ENCODE measurements around the gene TUT7. TPM values are rescaled to one million over a fixed set of nuclear protein-coding genes. Genes with fewer than 3 reads are reported as not detected.

Gene TUT7
- total RNA-seq, 3 donors from 2014 or later = 59.5 to 95.4 (median 65.2) TPM

DNA sequence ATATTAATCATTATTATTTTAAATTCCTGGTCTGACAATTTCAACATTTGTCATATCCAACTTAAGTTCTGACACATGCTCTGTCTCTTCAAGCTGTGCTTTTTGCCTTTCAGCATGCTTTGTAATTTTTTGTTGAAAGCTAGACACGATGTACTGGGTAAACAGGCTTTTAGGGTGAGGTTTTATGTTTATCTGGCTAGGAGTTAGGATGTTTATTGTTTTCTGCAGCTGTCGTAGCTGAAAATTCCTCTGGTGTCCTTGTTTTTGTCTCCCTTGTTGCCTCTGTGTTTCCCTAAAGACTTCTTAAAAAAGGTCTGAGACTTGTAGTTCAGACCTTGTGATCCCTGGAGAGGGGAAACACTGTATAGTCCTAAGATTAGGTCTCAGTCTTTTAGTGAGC, 20.6 kb downstream of the TUT7 start:
- no peaks in the 10 kb centered on the region for H3K36me3 ChIP-seq

DNA sequence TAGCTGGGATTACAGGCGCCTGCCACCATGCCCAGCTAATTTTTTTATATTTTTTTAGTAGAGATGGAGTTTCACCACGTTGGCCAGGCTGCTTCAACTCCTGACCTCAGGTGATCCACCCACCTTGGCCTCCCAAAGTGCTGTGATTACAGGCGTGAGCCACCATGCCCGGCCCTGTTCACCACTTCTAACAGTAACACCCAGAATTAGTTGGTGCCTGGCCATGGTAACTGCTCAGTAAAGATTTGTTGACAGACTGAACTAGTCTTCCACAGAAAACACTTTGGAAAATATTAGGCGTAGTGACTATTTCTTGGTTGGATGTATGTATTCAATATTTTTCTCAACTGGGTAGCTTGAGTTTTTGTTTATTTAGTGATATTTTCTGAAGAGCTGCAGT, 24.0 kb downstream of the TUT7 start:
- Histone ChIP-seq H3K4me1 (no peaks in the 10 kb centered on the region), H3K36me3 (no peaks in the 10 kb centered on the region), H3K27me3 (no peaks in the 10 kb centered on the region), H3K9me3 (no peaks in the 10 kb centered on the region), H3K27ac (no peak overlapping the region), H3K4me3 (no peak overlapping the region)
- no peak for DNase-seq (ENCODE audit: low spot score in 2 of 2)
- TF ChIP-seq POLR2A (IDR thresholded peaks at IDR 0.05) = no peak
- TF ChIP-seq, protein P1, sequence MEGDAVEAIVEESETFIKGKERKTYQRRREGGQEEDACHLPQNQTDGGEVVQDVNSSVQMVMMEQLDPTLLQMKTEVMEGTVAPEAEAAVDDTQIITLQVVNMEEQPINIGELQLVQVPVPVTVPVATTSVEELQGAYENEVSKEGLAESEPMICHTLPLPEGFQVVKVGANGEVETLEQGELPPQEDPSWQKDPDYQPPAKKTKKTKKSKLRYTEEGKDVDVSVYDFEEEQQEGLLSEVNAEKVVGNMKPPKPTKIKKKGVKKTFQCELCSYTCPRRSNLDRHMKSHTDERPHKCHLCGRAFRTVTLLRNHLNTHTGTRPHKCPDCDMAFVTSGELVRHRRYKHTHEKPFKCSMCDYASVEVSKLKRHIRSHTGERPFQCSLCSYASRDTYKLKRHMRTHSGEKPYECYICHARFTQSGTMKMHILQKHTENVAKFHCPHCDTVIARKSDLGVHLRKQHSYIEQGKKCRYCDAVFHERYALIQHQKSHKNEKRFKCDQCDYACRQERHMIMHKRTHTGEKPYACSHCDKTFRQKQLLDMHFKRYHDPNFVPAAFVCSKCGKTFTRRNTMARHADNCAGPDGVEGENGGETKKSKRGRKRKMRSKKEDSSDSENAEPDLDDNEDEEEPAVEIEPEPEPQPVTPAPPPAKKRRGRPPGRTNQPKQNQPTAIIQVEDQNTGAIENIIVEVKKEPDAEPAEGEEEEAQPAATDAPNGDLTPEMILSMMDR (IDR thresholded peaks at IDR 0.05) = no peak
- no peak for TF ChIP-seq POLR2AphosphoS5 (IDR thresholded peaks at IDR 0.05)
- intact Hi-C loops (cut with DNase I; ENCODE audit: low total_unique reads) = no loop called here

More for the DNA sequence above, 20.6 kb downstream of the TUT7 start:
- Histone ChIP-seq H3K27ac (no peak overlapping the region), H3K27me3 (no peaks in the 10 kb centered on the region), H3K4me3 (no peak overlapping the region), H3K4me1 (no peaks in the 10 kb centered on the region), H3K9me3 (no peaks in the 10 kb centered on the region)
- no peak for DNase-seq (ENCODE audit: low spot score in 2 of 2)
- intact Hi-C loops (cut with DNase I; ENCODE audit: low total_unique reads) = no loop called here
- no peak for TF ChIP-seq POLR2AphosphoS5 (IDR thresholded peaks at IDR 0.05)
- TF ChIP-seq POLR2A (IDR thresholded peaks at IDR 0.05) = no peak
- TF ChIP-seq, protein P1 (IDR thresholded peaks at IDR 0.05) = no peak

DNA sequence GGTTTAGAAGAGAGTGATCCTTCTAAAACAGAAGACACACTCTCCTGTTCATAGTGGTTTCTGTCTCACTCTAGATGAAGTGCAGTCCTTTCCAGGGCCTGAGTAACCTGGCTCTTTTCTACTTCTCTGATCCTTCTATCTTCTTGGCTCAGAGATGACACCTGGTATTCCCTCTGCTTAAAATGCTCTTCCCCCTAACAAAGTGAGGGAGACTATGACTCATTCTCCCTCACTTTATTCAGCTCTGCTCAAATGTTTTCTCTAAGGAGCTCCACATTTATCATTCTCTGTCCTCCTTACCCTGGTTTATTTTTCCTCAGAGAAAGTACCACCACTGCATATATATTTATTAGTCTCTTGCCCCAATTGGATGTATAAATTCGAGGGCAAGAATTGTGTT, 24.6 kb downstream of the TUT7 start:
- TF ChIP-seq POLR2A (IDR thresholded peaks at IDR 0.05) (no peak), POLR2AphosphoS5 (IDR thresholded peaks at IDR 0.05) (no peak)
- TF ChIP-seq, protein P1 (IDR thresholded peaks at IDR 0.05) = no peak
- no peaks in the 10 kb centered on the region for H3K36me3 ChIP-seq
- DNase-seq (ENCODE audit: low spot score in 2 of 2) = no peak
- no peaks in the 10 kb centered on the region for H3K4me1 ChIP-seq
- intact Hi-C loops (cut with DNase I; ENCODE audit: low total_unique reads) = no loop called here
- H3K27me3 ChIP-seq = no peaks in the 10 kb centered on the region
- no peak overlapping the region for H3K27ac ChIP-seq
- H3K9me3 ChIP-seq = no peaks in the 10 kb centered on the region
- no peak overlapping the region for H3K4me3 ChIP-seq

DNA sequence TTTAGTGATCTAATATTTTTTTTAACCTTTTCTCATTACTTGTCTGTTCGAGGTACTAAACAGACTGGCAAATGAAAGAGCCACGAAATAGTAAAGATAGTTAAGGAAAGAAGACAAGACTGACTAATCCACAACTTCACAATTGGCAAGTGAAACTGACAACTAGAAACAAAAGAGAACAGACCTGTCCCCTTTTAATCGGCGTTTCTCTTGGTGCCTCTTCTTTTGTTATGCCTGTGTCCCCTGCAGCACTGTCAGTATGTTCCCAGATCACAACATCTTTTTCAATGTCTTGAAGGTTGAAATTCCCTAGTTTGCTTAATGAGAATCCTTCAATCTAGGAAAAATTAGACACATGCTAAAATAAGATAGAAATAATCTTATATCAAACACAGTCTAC, 26.1 kb downstream of the TUT7 start:
- DNase-seq (ENCODE audit: low spot score in 2 of 2) = no peak
- no peaks in the 10 kb centered on the region for H3K27me3 ChIP-seq
- TF ChIP-seq POLR2AphosphoS5 (IDR thresholded peaks at IDR 0.05) = no peak
- H3K27ac ChIP-seq = no peak overlapping the region
- H3K4me1 ChIP-seq = no peaks in the 10 kb centered on the region
- H3K9me3 ChIP-seq = no peaks in the 10 kb centered on the region
- H3K4me3 ChIP-seq = no peak overlapping the region
- intact Hi-C loops (cut with DNase I; ENCODE audit: low total_unique reads) = no loop called here
- H3K36me3 ChIP-seq = peaks cover 4% of the 10 kb centered on the region

DNA sequence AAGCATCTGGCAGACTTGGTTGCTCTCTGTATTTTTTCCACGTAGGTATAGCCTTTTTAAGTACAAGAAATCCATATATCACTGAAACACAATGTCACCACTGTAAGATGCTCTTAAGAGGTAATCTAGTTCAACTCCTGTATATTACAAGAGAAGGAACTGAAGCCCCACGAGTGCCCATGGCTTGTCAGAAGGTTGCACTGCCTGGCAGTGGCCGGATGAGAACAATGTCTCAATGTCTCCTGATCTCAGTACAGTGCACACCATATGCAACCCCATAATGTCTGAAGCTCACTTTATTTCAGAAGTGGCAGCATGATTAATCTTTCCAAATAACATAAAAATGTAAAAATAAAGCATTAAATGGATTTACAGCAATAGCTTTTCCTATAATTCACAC, 27.7 kb downstream of the TUT7 start:
- no peaks in the 10 kb centered on the region for H3K9me3 ChIP-seq
- no peak for DNase-seq (ENCODE audit: low spot score in 2 of 2)
- H3K27ac ChIP-seq = no peak overlapping the region
- no peaks in the 10 kb centered on the region for H3K4me1 ChIP-seq
- peaks cover 14% of the 10 kb centered on the region for H3K36me3 ChIP-seq
- intact Hi-C loops (cut with DNase I; ENCODE audit: low total_unique reads) = no loop called here
- H3K27me3 ChIP-seq = no peaks in the 10 kb centered on the region
- TF ChIP-seq POLR2A (IDR thresholded peaks at IDR 0.05) (no peak), POLR2AphosphoS5 (IDR thresholded peaks at IDR 0.05) (no peak)
- TF ChIP-seq, protein P1 (IDR thresholded peaks at IDR 0.05) = no peak
- no peak overlapping the region for H3K4me3 ChIP-seq

DNA sequence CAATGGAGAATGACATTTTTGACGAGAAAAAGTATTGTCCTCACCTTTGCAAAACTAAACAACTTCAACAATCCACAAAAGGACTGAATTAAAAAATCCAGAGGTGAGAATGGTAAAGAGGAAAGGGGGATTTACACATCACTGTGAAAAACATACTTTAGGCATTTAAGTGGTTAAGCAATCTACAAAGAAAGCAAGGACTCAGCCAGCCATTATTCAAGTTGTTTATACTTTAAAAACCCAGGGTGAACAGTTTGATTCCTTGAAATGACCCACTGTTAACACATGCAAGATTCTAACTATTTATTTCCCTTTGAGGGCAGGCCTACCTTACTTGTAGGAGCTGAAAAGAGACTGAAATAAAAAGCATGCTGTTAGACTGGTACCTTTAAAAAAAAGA, 29.3 kb downstream of the TUT7 start:
- Histone ChIP-seq H3K4me3 (no peak overlapping the region), H3K36me3 (peaks cover 14% of the 10 kb centered on the region), H3K27ac (no peak overlapping the region), H3K9me3 (no peaks in the 10 kb centered on the region), H3K27me3 (no peaks in the 10 kb centered on the region), H3K4me1 (no peaks in the 10 kb centered on the region)
- intact Hi-C loops (cut with DNase I; ENCODE audit: low total_unique reads) = no loop called here
- no peak for DNase-seq (ENCODE audit: low spot score in 2 of 2)
- TF ChIP-seq POLR2AphosphoS5 (IDR thresholded peaks at IDR 0.05) (no peak), POLR2A (IDR thresholded peaks at IDR 0.05) (no peak)
- TF ChIP-seq, protein P1 (IDR thresholded peaks at IDR 0.05) = no peak
